Kidney capillary endothelial cell (primary cell): ENCODE results near the gene ERFL.
A peak's percentile ranks its signal among the peaks of the same experiment; 100 is the strongest.

Source experiments
- DNase-seq: peaks from one replicate; pipeline ENCODE4 v3.0.0-alpha.2; 2018; ENCODE audit warnings: low spot score

The ERFL gene

DNA sequence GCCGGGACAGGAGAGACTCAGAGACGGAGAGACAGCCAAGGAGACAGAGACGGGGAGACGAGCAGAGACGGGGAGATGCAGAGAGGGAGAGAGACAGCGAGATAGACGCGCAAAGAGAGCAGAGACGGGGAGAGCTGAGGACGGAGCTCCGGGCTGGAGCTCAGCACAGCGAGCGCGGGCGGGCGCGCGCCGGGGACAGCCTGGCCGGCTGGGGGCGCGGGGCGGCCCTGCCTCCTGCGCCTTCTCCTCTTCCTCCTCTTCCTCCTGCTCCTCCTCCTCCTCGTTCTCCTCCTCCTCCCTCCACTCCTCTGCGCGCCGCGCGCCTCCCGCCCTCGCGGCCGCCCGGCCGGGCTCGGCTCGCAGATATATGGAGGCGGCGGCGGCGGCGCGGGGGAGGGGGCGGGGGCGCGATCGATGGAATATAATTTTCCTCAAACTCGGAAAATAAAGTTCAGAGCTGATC, at the start of gene ERFL:
Gene ERFL (minus strand): TSS at position 229 of the 463 bp plus-strand sequence. CDS start 15,530 bp downstream, outside the sequence.
- no peak for DNase-seq

DNA sequence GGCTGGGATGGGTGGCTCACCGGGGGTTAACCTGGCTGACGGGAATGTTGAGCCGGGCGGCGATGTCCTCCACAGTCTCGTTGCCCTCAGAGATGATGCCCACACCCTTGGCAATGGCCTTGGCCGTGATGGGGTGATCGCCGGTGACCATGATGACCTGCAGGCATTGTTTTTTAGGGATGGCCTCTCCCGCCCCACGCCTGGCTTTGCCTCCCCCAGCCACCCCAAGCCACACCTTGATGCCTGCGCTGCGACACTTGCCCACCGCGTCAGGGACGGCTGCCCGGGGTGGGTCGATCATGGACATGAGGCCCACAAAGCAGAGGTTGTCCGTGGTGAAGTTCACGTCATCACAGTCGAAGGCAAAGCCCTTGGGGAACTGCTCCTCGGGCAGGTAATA, 49.7 kb upstream of the ERFL start:
- DNase-seq: no peak

DNA sequence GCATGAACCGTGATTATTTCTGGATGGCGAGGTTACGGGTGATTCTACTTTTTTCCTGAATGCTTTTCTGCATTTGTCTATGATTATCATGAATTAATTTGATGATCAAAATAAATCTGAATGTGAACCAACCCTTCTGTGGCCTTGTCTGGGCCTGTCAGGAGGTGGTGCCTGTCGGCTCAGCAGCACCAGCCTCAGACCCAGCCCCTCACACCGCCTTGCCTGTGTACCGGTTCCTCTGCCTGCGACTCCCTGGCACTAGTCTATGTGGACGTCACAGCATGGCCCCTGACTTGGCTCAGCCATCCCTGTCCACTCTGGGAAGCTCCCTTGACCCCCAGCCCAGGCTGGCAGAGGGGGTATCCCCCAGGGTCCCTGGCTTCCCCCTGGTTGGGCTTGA, 46.4 kb upstream of the ERFL start:
- no peak for DNase-seq

DNA sequence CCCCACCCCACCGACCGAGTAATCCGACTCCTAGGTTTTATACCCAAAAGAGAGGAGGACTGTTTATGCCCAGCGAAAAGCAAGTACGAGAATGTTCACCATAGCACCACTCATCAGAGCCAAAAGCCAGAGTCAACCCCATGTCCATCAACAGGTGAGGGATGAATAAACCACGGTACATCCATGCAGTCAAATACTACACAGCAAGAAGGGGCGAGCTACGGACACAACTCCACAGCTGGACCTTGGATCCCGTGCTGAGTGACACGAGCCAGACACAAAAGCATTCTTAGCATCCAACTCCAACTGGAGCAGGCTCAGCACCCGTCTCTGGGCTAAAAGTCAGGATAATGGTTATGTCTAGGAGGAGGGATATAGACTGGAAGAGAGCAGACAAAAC, 43.1 kb upstream of the ERFL start:
- DNase-seq: no peak

DNA sequence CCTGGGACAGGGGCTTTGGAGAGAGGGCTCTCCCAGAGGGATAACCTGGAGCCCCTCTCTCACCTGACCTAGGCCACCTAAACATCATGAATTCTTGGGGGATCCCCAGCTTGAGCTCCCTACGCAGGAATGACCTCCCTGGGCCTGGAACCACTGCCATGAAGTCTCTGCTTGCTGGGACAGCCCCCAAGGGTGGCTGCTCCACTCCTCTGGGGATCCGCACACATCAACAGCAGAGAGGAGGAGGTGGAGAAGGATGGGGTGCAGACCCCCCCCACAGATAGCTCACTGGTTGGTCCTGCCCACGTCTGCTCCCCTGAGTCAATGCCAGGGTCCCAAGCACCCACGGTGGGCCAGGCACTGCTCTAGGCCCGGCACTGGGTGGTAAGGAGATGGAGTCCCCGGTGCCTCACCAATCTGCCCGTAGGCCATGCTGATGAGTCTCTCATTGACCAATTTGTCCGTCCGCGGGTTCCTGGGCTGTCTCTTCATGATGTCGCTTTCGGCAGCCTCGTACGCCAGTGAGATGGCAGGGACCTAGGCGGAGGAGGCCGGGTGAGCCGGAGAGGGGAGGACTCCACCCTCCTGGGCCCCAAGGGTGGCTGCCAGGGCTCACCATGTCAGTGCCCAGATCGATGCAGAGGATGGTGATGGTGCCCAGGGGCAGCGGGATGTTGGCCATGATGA, 41.7 kb upstream of the ERFL start:
- no peak for DNase-seq

DNA sequence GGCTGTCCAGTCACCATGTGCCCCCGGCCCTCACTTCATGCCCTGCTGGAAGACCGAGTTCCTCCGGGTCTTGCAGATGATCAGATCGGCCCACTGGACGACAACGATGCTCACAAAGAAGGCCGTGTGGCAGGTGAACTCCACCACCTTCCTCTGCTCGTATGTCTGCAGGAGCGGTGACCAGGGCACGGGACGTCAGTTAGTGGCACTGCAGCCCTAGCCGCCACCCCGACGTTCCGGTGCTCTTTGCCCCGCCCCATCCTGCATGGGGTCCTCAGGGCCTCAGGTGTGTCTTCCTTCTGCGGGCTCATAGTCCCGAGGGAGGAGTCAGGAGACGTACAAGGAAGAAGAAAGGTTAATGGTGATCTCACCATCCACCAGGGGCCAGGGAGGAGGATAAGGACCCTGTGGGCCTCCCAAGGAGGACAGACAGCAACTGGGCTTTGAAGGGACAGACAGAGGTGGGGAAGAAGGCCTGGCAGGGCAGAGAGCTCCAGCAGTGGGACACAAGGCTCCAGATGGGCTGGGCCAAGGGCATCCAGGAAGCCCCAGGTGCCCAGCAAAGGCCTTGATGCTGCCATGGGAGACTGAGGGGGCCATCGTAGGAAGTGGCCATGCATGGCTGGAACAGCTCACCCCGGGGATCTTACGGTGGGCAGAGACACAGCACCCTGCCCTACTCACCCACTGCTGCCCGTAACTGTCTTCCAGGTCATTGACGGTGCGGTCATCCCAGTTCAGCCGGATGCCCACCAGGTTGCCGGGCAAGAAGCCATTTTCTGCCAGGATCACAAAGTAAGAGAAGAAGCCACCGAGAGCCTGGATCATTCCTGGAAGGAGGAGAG, 40.7 kb upstream of the ERFL start:
- no peak for DNase-seq

DNA sequence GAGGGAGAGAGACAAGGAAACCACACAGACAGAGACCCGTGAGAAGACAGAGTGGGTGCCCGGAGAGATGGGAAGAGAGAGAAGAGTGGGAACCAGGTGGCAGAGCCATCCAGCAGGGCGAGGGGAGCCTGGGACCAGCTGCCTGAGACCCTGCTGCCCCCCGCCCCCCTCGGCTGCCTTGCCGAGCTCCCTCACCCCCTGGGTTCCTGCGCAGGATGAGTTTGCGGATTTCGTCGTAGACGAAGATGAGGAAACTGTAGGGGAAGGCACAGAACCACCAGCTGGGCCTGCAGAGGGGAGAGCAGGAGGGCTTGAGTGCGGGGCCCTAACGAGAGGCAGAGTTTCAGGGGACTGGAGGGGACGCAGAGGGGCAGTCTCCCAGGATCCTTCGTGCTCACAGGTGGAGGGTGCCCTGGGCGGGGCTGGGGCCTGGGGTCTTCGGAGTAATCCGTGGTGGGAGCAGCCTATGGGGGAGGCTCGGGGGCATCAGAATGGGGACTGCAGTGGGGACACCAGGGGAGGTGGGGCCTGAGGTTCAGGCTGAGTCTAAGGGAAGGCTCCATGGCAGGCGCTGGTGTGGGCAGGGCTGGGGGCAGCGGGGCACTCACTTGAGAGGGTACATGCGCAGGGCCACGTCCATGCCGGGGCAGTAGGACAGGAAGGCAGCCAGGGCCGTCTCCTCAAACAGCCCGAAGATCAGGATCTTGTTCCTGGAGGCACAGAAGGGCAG, 39.0 kb upstream of the ERFL start:
- DNase-seq: no peak

DNA sequence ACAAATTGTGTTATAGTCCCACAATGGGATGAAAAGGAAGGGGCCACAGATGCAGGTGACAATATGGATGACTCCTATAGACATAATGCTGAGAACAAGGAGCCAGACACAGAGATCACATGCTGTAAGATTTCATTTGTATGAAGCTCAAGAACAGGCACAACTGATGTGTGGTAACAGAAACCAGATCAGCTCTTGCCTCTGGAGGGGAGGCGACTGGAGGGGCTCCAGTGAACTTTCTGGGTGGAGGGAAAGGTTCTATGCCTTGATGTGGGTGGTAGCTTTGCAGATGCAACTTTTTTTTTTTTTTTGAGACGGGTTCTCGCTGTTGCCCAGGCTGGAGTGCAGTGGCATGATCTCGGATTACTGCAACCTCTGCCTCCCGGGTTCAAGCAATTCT, 36.9 kb upstream of the ERFL start:
- no peak for DNase-seq

DNA sequence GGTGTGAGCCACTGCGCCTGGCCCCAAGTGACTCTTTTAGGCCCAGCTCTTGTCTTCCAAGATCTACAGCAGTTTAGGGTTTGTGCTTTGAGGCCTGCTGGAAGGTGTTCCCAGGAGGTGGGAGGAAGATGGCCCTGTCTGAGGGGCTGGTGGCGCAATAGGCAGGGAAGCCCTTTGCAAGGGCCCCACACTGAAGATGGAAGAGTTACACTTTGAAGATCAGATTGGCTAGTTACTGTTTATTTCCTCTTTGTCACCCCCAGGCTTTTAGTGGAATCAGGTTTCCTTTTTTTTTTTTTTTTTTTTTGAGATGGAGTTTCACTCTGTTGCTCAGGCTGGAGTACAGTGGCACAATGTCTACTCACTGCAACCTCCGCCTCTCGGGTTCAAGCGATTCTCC, 32.7 kb upstream of the ERFL start:
- no peak for DNase-seq

DNA sequence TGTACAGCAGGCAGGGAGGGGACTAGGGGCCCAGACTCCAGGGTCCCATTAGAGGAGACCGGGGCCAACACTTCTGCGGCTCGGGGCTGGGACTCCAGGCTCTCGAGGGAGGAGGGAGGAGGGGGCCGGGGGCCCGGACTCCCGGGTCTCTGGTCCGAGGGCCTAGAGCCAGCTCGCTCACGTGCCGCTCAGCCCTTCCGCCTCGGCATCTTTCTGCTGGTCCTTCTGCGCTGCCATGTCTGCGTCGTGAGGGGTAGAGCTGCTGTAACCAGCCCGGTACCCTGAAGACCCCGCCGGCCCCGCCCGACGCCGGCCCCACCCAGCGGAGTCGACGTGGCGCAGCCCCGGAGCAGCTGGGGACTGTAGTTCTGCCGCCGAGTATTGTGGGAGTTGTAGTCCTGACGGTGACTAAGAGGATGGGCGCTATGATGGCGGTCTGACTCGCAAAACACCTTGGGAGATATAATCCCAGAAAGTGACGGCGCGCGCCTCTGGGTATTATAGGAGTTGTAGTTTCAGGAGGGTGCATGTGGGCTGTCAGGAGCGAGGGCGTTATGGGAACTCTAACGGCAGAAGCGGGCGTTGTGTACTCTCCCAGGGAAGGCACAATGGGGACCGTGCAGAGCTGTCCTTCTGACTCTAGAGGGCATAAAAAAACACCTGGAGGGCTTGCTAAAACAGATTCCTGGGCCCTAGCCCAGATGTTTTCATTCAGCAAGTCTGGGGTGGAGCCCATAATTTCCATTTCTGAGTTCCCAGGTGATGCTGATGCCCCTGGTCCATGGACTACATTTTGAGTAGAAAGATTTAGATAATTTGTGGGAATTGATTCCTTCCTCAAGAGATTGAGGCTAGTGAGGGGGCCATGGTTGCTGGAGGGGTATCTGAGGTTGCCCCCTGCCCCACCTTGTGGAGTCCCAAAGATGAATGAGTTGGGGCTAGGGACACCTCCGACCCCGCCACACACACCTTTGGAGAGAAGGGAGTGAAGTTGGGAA, 31.1 kb upstream of the ERFL start, which contains the start of gene RABAC1:
Gene RABAC1 (minus strand): TSS at position 266 of the 998 bp plus-strand sequence. CDS start 29 bp downstream, at position 237.
- DNase-seq: peak; percentile 86

DNA sequence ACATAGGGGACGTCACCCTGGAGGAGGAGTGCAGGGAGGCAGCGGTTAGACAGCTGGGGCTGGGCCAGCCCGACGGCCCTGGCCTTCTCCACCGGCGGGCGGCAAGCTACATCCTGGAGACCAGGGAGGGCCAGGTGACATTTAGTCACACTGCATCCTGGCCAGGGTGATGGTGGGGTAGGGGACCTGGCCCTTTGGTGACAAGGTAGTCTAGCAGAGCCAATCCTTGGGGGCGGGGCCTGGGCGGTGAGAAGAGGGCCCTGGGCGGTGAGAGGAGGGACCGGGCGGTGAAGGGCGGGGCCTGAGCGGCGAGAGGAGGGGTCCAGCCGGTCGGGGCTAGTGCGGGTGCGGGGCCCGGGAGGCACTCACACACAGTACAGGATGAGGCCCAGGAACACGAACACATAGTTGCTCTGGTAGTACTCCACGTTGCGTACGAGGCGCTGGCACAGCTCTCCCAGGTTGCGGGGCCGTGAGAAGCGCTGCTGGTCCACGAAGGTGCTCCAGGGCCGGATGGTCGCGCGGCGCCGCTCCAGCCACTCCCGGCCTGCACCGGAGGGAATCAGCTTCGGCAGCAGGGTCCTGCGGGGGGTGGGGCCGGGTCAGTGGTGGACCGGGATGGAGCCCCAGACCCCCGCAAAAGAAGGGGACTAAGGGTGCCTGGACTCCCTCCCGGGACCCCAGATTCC, 30.3 kb upstream of the ERFL start:
- peak; percentile 47 for DNase-seq

DNA sequence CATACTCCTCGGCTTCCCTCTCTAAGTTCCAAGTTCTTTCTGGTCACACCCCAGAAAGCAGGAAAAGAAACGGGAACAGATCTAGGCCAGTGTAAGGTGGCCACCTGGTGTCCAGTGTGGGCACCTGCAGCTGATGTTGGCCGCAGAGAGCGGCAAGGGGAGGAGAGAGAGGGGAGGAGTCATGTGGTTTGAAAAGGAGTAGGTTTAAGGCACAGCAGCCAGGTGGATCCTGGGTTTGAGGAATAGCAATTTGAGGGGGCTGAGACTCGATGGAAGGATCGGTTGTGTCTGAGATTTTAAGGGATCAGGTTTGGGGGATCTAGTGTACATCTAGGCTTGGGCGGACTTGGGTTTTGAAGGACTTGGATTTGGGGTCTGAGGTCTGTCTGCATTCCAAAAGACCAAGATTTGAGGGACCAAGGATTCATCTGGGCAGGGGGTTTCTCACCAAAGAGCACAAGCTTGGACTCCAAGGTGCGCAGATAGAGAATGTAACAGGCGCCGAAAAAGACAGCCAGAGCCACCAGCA, 29.7 kb upstream of the ERFL start:
- peak; percentile 83 for DNase-seq

DNA sequence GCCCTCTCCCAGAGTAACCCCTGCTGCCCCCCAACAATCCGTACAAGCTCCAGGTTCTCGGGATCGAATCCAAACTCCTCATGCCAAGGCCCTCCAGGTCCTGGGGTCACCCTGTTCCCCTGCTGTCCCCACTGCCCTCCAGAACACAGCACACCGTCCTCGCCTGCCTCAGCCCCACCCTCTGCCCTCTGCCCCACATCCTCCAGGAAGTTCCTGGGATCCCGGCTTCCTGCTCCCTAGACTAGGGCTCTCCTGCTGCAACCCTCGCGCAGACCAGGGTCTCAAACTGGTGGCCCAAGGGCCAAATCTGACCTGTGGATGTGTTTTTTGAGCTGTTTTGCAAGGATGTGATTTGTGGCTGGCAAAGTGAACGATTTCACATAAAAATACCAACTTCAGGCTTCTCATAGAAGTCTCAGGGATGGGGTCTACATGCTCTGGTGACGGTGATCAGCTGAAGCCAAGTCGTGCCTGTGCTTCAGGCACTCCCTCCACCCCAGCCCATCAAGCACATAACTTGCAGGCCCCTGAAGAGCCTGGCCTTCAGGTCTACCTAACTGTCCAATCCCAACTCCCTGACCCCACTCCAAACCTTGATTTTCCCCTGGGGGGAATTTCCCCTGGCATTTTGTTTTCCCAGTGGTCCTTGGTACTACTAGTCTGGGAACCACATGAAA, 29.1 kb upstream of the ERFL start:
- no peak for DNase-seq

DNA sequence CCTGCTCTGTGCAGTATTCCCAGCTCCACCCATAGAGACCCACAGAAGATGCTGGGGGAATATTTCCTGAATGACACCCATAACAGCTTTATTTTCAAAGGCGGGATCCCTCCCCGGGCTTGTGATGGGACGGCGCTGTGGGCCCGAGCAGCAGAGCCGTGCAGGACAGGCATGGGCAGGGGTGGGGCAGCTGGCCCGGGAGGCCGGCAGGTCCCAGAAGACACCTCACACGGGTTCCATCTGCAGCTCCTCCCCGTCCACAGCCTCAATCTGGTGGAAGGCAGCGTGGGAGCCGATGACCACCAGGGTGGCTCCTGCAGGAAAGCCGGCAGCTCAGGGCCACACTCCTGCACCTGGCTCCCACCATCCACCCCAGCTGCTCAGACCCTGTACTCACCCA, 28.4 kb upstream of the ERFL start:
- no peak for DNase-seq

DNA sequence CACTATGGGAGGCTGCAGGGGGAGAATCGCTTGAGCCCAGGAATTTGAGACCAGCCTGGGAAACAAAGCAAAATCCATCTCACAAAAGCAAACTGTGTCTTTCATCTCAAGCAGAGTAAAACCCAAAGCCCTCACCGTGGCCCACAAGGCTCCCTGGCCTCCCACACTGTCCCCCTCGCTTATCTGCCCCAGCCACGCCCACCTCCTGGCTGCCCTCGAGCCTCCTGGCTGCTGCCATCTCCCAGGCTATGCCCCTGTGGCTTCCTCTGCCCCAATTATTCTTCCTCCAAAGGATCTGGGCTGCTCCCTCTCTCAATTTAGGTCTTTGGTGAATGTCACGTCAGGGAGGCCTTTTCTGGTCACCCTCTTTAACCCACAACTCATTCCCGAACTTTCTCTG, 27.3 kb upstream of the ERFL start:
- no peak for DNase-seq

DNA sequence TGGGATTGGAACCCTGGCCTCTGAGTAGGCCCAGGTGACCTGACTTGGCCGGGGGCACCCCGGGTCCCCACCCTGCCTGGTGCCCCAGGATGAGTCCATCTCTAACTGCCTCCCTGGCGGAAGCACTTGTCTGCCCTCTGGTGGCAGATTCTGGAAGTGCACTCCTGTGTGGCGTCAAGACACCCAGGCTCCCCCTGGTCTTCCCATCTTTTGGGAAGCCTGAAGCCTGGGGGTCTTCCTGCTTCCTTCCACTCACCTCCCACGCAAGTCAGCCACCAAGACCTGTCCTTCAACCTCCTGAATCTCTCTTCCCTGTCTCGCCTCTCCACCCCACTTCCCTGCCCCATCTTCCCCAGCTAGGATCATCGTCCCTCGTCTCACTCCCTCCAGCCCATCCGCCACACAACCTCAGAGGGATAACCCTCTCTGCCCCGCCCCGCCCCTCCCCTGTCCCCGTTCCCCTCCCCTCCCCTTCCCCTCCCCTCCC, 23.5 kb upstream of the ERFL start:
- DNase-seq: peak; percentile 57

DNA sequence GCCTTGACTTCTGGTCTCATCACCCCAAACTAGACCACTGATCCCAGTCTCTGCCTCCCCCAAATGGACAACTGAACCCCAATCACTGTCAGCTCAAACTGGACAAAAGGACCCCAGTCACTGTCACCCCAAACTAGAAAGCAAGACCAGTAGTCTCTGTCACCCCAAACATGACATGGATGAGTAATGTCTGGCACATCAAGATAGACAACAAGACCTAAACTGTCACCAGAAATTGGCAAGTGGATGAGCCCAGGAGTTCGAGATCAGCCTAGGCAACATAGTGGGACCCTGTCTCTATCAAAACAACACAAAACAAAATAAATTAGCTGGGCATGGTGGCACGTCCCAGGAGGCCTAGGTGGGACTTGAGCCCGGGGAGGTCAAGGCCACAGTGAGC, 18.8 kb upstream of the ERFL start:
- DNase-seq: no peak

DNA sequence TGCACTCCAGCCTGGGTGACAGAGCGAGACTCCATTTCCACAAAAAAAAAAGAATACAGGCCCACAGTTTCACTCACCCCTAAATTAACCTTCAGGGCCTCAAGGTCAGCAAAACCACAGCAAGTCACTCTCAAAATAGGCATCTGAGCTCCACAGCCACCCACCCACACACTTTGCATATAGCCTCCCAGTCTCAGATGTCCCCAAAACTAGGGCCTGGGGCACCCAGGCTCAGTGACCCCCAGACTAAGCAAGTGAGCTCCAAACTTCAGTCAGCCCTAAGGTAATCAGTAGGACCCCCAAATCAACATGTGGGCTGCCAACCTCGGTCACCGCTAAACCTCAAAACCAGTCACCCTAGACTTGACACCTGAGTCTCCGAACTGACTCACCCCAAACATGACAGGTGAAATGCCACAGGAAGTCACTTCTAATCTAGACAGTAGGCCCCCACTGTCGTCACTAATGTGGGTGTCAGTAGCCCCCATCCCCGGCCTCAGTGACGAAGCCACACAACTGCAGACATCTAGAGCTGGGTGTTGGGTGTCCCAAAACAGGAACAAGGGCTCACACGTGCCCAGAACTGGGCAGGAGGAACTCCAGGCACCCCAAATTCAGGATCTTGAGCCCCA, 17.0 kb upstream of the ERFL start:
- no peak for DNase-seq

DNA sequence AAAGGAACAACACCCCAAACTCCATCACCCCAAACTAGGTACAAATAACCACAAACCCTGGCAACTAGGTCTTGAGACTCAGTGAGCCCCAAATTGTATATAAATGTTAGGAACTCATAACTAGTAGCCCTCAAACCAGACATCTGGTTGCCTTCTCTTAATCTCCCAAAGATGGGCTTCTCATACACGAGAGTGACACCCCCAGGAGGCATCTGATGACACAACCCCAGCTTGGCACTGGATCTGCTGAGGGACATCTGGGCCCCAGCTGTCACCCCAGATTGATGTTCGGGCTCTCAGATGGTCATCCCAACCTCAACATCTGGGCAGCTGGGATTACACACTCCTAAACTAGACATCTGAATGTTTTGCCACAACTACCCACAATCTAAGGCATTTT, 16.1 kb upstream of the ERFL start:
- no peak for DNase-seq
